HepG2 (cell line): ENCODE results near the gene EDC3. TPM values are rescaled to one million over a fixed set of nuclear protein-coding genes. Genes with fewer than 3 reads are reported as not detected.
A peak's percentile ranks its signal among the peaks of the same experiment; 100 is the strongest.

Experiments
- DMAP1 ChIP-seq: IDR thresholded peaks from 2 replicates; pipeline ENCODE4 v1.6.1; 2016
- FOSL2 ChIP-seq: sonication (generic); formaldehyde crosslinking; IDR thresholded peaks from 2 replicates; pipeline ENCODE4 v1.4.0; 2020; ENCODE audit warnings: missing genetic modification reagents
- FUBP1 ChIP-seq: sonication (generic); formaldehyde crosslinking; IDR thresholded peaks from 2 replicates; pipeline ENCODE4 v1.5.1; 2020; ENCODE audit warnings: missing genetic modification reagents, mild to moderate bottlenecking, borderline replicate concordance
- HNRNPUL1 ChIP-seq: fragments of 200-400 bp; formaldehyde crosslinking; IDR thresholded peaks from 2 replicates; pipeline ENCODE4 v1.6.1; 2017; ENCODE audit warnings: low read depth, mild to moderate bottlenecking, low read length, moderate library complexity
- IKZF5 ChIP-seq: IDR thresholded peaks from 2 replicates; pipeline ENCODE4 v1.6.1; 2018; ENCODE audit warnings: missing genetic modification reagents, mild to moderate bottlenecking, missing compliant biosample characterization
- JDP2 ChIP-seq: sonication (generic); formaldehyde crosslinking; IDR thresholded peaks from 2 replicates; pipeline ENCODE4 v1.8.1; 2022; ENCODE audit warnings: missing genetic modification reagents, borderline replicate concordance
- KDM6A ChIP-seq: IDR thresholded peaks from 2 replicates; pipeline ENCODE4 v1.6.1; 2016; ENCODE audit warnings: low read depth
- NCOR1 ChIP-seq: fragments of 200-600 bp; sonication (generic); IDR thresholded peaks from 2 replicates; pipeline ENCODE4 v1.7.0; 2017; ENCODE audit warnings: antibody characterized with exemption, low read length, borderline replicate concordance
- SETDB1 ChIP-seq: sonication (generic); formaldehyde crosslinking; IDR thresholded peaks from 2 replicates; pipeline ENCODE4 v1.5.1; 2020; ENCODE audit warnings: missing genetic modification reagents, mild to moderate bottlenecking, borderline replicate concordance
- SIN3A ChIP-seq: IDR thresholded peaks from 2 replicates; pipeline ENCODE4 v1.6.1; 2011; ENCODE audit warnings: low read depth, mild to moderate bottlenecking, control low read depth, low read length, borderline replicate concordance
- ZNF687 ChIP-seq: sonication (generic); formaldehyde crosslinking; IDR thresholded peaks from 2 replicates; pipeline ENCODE4 v1.5.1; 2020; ENCODE audit warnings: mild to moderate bottlenecking, missing genetic modification reagents, moderate library complexity
- ZNF770 ChIP-seq: sonication (generic); formaldehyde crosslinking; IDR thresholded peaks from 2 replicates; pipeline ENCODE4 v1.5.0; 2020; ENCODE audit warnings: mild to moderate bottlenecking, missing genetic modification reagents
- ZSCAN12 ChIP-seq: sonication (generic); formaldehyde crosslinking; IDR thresholded peaks from 2 replicates; pipeline ENCODE4 v1.9.0; 2021; ENCODE audit warnings: mild to moderate bottlenecking, missing genetic modification reagents
- polyA plus RNA-seq, 8 experiments: library from polyadenylated mRNA; depleted of rRNA in 3 of 8; stranded (reverse) in 7 of 8; unstranded in 1 of 8; fragments of >200 nt; fragmentation: Illumina TruSeq in 4 of 8; extraction: Trizol in 4 of 8; gene quantifications; 2 replicates each; pipeline versions ENCODE4 v1.2.1 to v1.2.3, GENCODE V29; 2011 to 2016; ENCODE audit warnings: low read depth in 4 of 8, missing spikeins in 1 of 8, mixed read lengths in 1 of 8; ENCODE audit not compliant: insufficient read depth in 1 of 8
- total RNA-seq, 5 experiments: library from RNA; depleted of rRNA; stranded (reverse); fragments of >200 nt; fragmentation: Illumina TruSeq; extraction: Trizol; gene quantifications; 2 replicates each; pipeline ENCODE4 v1.2.3, GENCODE V29; 2016; ENCODE audit warnings: low read depth in 1 of 5

EDC3 gene
- total and polyA plus RNA-seq, 2 of the 13 experiments (the other 11 are each of a cell fraction or from before 2014, with no cell fraction given): 17.4 to 32.0 TPM

GRCh38 chr15:74730619-74731316 lies 34.9 kb upstream of the EDC3 start (continued):
- TF ChIP-seq IKZF5 (CRISPR knock-in tag): peak; percentile 89
- TF ChIP-seq JDP2: no peak
- TF ChIP-seq ZNF687 (CRISPR knock-in tag): peak; percentile 84
- TF ChIP-seq SETDB1 (CRISPR knock-in tag): no peak
- peak; percentile 55 for TF ChIP-seq DMAP1 (CRISPR knock-in tag)
- TF ChIP-seq FOSL2 (CRISPR knock-in tag): peak; percentile 87
- TF ChIP-seq HNRNPUL1: no peak
- TF ChIP-seq FUBP1 (CRISPR knock-in tag): no peak
- peak; percentile 95 for TF ChIP-seq KDM6A (CRISPR knock-in tag)
- no peak for TF ChIP-seq ZNF770 (CRISPR knock-in tag)
- no peak for TF ChIP-seq ZSCAN12 (CRISPR knock-in tag)
- peak; percentile 35; the same call in 1 of the 2 replicates for TF ChIP-seq SIN3A
- TF ChIP-seq NCOR1: peak; percentile 85
